IMR-90 (cell line): Measurements from ENCODE around the gene C1orf56.

Experiments
- BHLHE40 ChIP-seq: fragments of 150-350 bp; IDR thresholded peaks from 2 replicates; pipeline ENCODE4 v1.6.1; 2016; ENCODE audit warnings: mild to moderate bottlenecking, low read depth, low read length
- CEBPB ChIP-seq: IDR thresholded peaks from 2 replicates; pipeline ENCODE4 v1.6.1; 2012; ENCODE audit warnings: low read depth, low read length, improper control_type of control experiment
- CTCF ChIP-seq: conservative IDR thresholded peaks from 2 replicates; pipeline ENCODE4 v1.5.1; 2012; ENCODE audit warnings: mild to moderate bottlenecking, low read depth, low read length, improper control_type of control experiment
- FOS ChIP-seq: fragments of 150-350 bp; IDR thresholded peaks from 2 replicates; pipeline ENCODE4 v1.6.1; 2016; ENCODE audit warnings: low read depth, low read length
- MAFK ChIP-seq: IDR thresholded peaks from 2 replicates; pipeline ENCODE4 v1.6.1; 2012; ENCODE audit warnings: low read depth, low read length, improper control_type of control experiment
- MAZ ChIP-seq: IDR thresholded peaks from 2 replicates; pipeline ENCODE4 v1.6.1; 2012; ENCODE audit warnings: low read depth, mild to moderate bottlenecking, low read length, improper control_type of control experiment, moderate library complexity, borderline replicate concordance
- MXI1 ChIP-seq: IDR thresholded peaks from 2 replicates; pipeline ENCODE4 v1.6.1; 2012; ENCODE audit warnings: low read depth, mild to moderate bottlenecking, low read length, moderate library complexity, borderline replicate concordance
- POLR2A ChIP-seq: IDR thresholded peaks from 2 replicates; pipeline ENCODE4 v1.6.1; 2012; ENCODE audit warnings: mild to moderate bottlenecking, low read depth, low read length
- RAD21 ChIP-seq: IDR thresholded peaks from 2 replicates; pipeline ENCODE4 v1.6.1; 2012; ENCODE audit warnings: low read length, improper control_type of control experiment
- RCOR1 ChIP-seq: IDR thresholded peaks from 2 replicates; pipeline ENCODE4 v1.6.1; 2012; ENCODE audit warnings: mild to moderate bottlenecking, low read length, improper control_type of control experiment; ENCODE audit not compliant: insufficient replicate concordance
- RFX5 ChIP-seq: IDR thresholded peaks from 2 replicates; pipeline ENCODE4 v1.8.0; 2012; ENCODE audit warnings: low read depth, mild to moderate bottlenecking, low read length, moderate library complexity
- SMC3 ChIP-seq: fragments of 150-350 bp; IDR thresholded peaks from 2 replicates; pipeline ENCODE4 v1.6.1; 2016; ENCODE audit warnings: low read depth, mild to moderate bottlenecking, antibody characterized with exemption, low read length, moderate library complexity

DNA sequence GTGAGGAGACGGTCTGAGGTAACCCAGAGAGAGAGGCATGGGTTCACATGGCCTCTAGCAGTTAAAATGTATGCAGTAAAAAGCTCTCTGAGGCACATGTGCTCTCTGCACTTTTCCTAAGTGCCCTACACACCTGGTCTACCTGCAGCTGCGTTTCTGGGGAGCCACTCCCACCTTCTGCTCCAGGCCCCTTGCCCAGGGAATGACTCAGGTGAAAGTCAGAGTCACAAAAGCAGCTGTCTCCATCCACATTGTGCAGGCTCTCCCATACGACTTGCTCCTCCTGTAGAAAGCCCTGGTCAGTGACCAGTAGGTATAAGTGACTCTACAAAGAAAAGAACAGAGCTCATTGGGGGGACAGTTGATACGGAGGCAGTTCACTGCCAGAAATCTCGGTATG lies 49.6 kb upstream of the C1orf56 start:
- TF ChIP-seq MAZ (no peak), BHLHE40 (no peak), CTCF (no peak), POLR2A (no peak), RAD21 (no peak), SMC3 (no peak), CEBPB (no peak), RCOR1 (no peak), RFX5 (no peak), FOS (no peak), MAFK (no peak), MXI1 (no peak)
